SU-DHL-6 (cell line): ENCODE results near the gene ADK.

ENCODE experiments used
- EZH2phosphoT487 ChIP-seq: fragments of 200-600 bp; sonication (generic), shearing (Covaris generic); conservative IDR thresholded peaks from 2 replicates; pipeline ENCODE4 v1.6.1; 2018; ENCODE audit warnings: mild to moderate bottlenecking, antibody characterized with exemption, low read length, moderate library complexity, mixed read lengths
- TF ChIP-seq, protein P1 (sequence below): fragments of 200-600 bp; sonication (generic); IDR thresholded peaks from one replicate; pipeline ENCODE4 v1.5.1; 2017; ENCODE audit warnings: antibody characterized with exemption, mild to moderate bottlenecking, low read length, moderate library complexity; ENCODE audit not compliant: insufficient read depth, poor library complexity, severe bottlenecking

DNA sequence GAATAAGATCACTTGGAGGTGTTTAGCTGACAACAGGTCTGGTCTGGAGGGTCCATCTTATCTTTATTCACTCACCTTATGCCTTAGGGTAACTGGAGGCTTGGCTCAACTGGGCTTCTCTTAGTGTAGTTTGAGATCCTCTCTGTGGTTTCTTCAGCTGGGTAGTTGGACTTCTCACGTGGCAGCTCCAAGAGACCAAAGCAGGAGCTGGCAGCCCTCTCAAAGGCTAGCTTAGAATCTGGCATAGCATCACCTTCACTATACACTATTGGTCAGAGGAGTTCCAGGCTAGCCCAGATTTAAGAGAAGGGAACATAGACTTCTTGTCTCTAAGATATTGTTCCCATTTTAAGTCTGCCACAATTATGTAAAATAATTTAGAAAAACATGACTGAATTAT lies 16.4 kb downstream of the ADK start:
- TF ChIP-seq, protein P1, sequence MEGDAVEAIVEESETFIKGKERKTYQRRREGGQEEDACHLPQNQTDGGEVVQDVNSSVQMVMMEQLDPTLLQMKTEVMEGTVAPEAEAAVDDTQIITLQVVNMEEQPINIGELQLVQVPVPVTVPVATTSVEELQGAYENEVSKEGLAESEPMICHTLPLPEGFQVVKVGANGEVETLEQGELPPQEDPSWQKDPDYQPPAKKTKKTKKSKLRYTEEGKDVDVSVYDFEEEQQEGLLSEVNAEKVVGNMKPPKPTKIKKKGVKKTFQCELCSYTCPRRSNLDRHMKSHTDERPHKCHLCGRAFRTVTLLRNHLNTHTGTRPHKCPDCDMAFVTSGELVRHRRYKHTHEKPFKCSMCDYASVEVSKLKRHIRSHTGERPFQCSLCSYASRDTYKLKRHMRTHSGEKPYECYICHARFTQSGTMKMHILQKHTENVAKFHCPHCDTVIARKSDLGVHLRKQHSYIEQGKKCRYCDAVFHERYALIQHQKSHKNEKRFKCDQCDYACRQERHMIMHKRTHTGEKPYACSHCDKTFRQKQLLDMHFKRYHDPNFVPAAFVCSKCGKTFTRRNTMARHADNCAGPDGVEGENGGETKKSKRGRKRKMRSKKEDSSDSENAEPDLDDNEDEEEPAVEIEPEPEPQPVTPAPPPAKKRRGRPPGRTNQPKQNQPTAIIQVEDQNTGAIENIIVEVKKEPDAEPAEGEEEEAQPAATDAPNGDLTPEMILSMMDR: no peak
- TF ChIP-seq EZH2phosphoT487: no peak
